Subcutaneous abdominal adipose tissue (tissue), 5 donors: ENCODE results near the gene SCUBE1.

Experiments used
- H3K27ac ChIP-seq: one replicate; pipeline ENCODE4 v1.7.0; 2013; ENCODE audit warnings: low read depth, mild to moderate bottlenecking, inconsistent platforms, low read length, moderate library complexity
- H3K27me3 ChIP-seq, 5 donors: one replicate each; pipeline ENCODE4 v1.7.0; 2013; ENCODE audit warnings: low read length in 5 of 5, inconsistent platforms in 1 of 5; ENCODE audit not compliant: control insufficient read depth in 5 of 5, insufficient read depth in 4 of 5
- H3K36me3 ChIP-seq, 5 donors: one replicate each; pipeline ENCODE4 v1.7.0; 2013; ENCODE audit warnings: low read length in 5 of 5; ENCODE audit not compliant: control insufficient read depth in 5 of 5, insufficient read depth in 5 of 5
- H3K4me1 ChIP-seq, 5 donors: one replicate each; pipeline ENCODE4 v1.7.0; 2013; ENCODE audit warnings: low read length in 5 of 5, mild to moderate bottlenecking in 3 of 5, moderate library complexity in 1 of 5; ENCODE audit not compliant: control insufficient read depth in 5 of 5, insufficient read depth in 5 of 5
- H3K4me3 ChIP-seq, 5 donors: one replicate each; pipeline ENCODE4 v1.7.0; 2013; ENCODE audit warnings: low read length in 5 of 5, low read depth in 1 of 5
- H3K9ac ChIP-seq, 5 donors: one replicate each; pipeline ENCODE4 v1.7.0; 2013; ENCODE audit warnings: low read length in 5 of 5, mild to moderate bottlenecking in 4 of 5, moderate library complexity in 3 of 5
- H3K9me3 ChIP-seq, 5 donors: one replicate each; pipeline ENCODE4 v1.7.0; 2013; ENCODE audit warnings: low read length in 5 of 5; ENCODE audit not compliant: control insufficient read depth in 5 of 5
- donor health status: healthy.
- donor health status: healthy.
- donor health status: healthy.
- donor health status: healthy.
- donor health status: healthy.

SCUBE1 gene

GRCh38 chr22:43331698-43332097 is 11.5 kb downstream of the SCUBE1 start:
- Histone ChIP-seq H3K27me3 (peaks cover 0 to 6% (median 5%) of the 10 kb centered on the region in 5 donors), H3K9me3 (no peaks in the 10 kb centered on the region), H3K4me3 (no peak overlapping the region), H3K9ac (no peak overlapping the region), H3K36me3 (no peaks in the 10 kb centered on the region), H3K4me1 (no peaks in the 10 kb centered on the region), H3K27ac (no peak overlapping the region)

GRCh38 chr22:43331069-43331451 is 12.1 kb downstream of the SCUBE1 start:
- Histone ChIP-seq H3K9ac (no peak overlapping the region), H3K9me3 (no peaks in the 10 kb centered on the region), H3K36me3 (no peaks in the 10 kb centered on the region), H3K4me1 (no peaks in the 10 kb centered on the region), H3K27ac (no peak overlapping the region), H3K4me3 (no peak overlapping the region), H3K27me3 (peaks cover 0 to 11% (median 7%) of the 10 kb centered on the region in 5 donors)

GRCh38 chr22:43330178-43331068 is 12.7 kb downstream of the SCUBE1 start:
- Histone ChIP-seq H3K4me3 (no peak overlapping the region), H3K9me3 (no peaks in the 10 kb centered on the region), H3K36me3 (no peaks in the 10 kb centered on the region), H3K27ac (no peak overlapping the region), H3K27me3 (peaks cover 0 to 11% (median 7%) of the 10 kb centered on the region in 5 donors), H3K9ac (no peak overlapping the region), H3K4me1 (no peaks in the 10 kb centered on the region)

GRCh38 chr22:43329061-43329460 is 14.1 kb downstream of the SCUBE1 start:
- no peak overlapping the region for H3K4me3 ChIP-seq
- no peaks in the 10 kb centered on the region for H3K9me3 ChIP-seq
- peaks cover 0 to 17% (median 7%) of the 10 kb centered on the region in 5 donors for H3K27me3 ChIP-seq
- no peaks in the 10 kb centered on the region for H3K4me1 ChIP-seq
- H3K36me3 ChIP-seq, result no peaks in the 10 kb centered on the region
- H3K27ac ChIP-seq, result no peak overlapping the region
- no peak overlapping the region for H3K9ac ChIP-seq

GRCh38 chr22:43327157-43327438 is 16.1 kb downstream of the SCUBE1 start:
- Histone ChIP-seq H3K4me1 (no peaks in the 10 kb centered on the region), H3K9ac (no peak overlapping the region), H3K27ac (no peak overlapping the region), H3K27me3 (peaks cover 0 to 17% (median 11%) of the 10 kb centered on the region in 5 donors), H3K9me3 (no peaks in the 10 kb centered on the region), H3K36me3 (no peaks in the 10 kb centered on the region), H3K4me3 (no peak overlapping the region)

GRCh38 chr22:43326331-43327156 is 16.6 kb downstream of the SCUBE1 start:
- H3K4me3 ChIP-seq, result no peak overlapping the region
- H3K36me3 ChIP-seq, result no peaks in the 10 kb centered on the region
- H3K27me3 ChIP-seq, result peaks cover 0 to 17% (median 11%) of the 10 kb centered on the region in 5 donors
- H3K9ac ChIP-seq, result no peak overlapping the region
- no peak overlapping the region for H3K27ac ChIP-seq
- no peaks in the 10 kb centered on the region for H3K9me3 ChIP-seq
- no peaks in the 10 kb centered on the region for H3K4me1 ChIP-seq

- Histone ChIP-seq H3K9ac (no peak overlapping the region), H3K36me3 (no peaks in the 10 kb centered on the region), H3K27me3 (peaks cover 0 to 23% (median 11%) of the 10 kb centered on the region in 5 donors), H3K4me1 (no peaks in the 10 kb centered on the region), H3K9me3 (no peaks in the 10 kb centered on the region), H3K4me3 (no peak overlapping the region), H3K27ac (no peak overlapping the region)
These were observed 18.0 kb downstream of the SCUBE1 start for GRCh38 chr22:43325176-43325575.

- no peaks in the 10 kb centered on the region for H3K36me3 ChIP-seq
- peaks cover 0 to 7% (median 0%) of the 10 kb centered on the region in 5 donors for H3K4me1 ChIP-seq
- no peak overlapping the region for H3K9ac ChIP-seq
- no peaks in the 10 kb centered on the region for H3K9me3 ChIP-seq
- H3K27ac ChIP-seq, result no peak overlapping the region
- H3K27me3 ChIP-seq, result peaks cover 0 to 16% (median 4%) of the 10 kb centered on the region in 5 donors
- peak overlapping the region in 1 of 5 donors; percentile 25 for H3K4me3 ChIP-seq
These were observed 21.9 kb downstream of the SCUBE1 start for GRCh38 chr22:43320943-43321900.

- H3K9me3 ChIP-seq, result no peaks in the 10 kb centered on the region
- H3K9ac ChIP-seq, result no peak overlapping the region
- peaks cover 0 to 21% (median 10%) of the 10 kb centered on the region in 5 donors for H3K4me1 ChIP-seq
- no peaks in the 10 kb centered on the region for H3K36me3 ChIP-seq
- H3K27ac ChIP-seq, result no peak overlapping the region
- peaks cover 0 to 16% (median 3%) of the 10 kb centered on the region in 5 donors for H3K27me3 ChIP-seq
- H3K4me3 ChIP-seq, result no peak overlapping the region
These were observed 23.3 kb downstream of the SCUBE1 start for GRCh38 chr22:43319661-43320486.
